Vagina (tissue), 2 donors: ENCODE data around the gene GRM8.

Experiments
- POLR2A ChIP-seq, 2 donors: fragments of 450-650 bp; IDR thresholded peaks; one replicate each; pipeline ENCODE4 v1.6.1; 2017; ENCODE audit warnings: antibody characterized with exemption in 2 of 2, mild to moderate bottlenecking in 2 of 2, moderate library complexity in 2 of 2
- TF ChIP-seq, protein P1 (sequence below), 3 experiments: fragments of 450-650 bp in 2 of 3; fragments of 200-600 bp in 1 of 3; sonication (generic) in 1 of 3; IDR thresholded peaks; one replicate each; pipeline ENCODE4 v1.5.1; 2017 to 2019; ENCODE audit warnings: antibody characterized with exemption in 3 of 3, mild to moderate bottlenecking in 2 of 3, moderate library complexity in 2 of 3

DNA sequence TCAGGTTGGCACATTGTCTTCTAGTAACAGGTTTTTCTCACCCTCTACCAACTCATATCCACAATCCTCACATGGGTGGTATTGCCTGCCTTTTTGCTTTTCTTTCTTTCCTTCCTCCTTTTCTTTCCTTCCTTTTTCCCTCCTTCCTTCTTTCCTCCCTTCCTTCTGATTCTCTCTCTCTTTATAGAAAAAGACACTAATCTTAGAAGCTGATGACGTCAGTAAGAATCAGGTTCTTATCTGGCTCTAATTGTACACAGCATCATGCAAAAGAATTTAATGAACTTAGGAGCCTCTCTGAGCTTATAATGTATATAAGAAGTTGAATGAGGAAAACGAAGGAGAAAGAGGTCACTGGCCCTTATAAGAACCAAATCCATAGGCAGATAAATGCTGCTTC lies 328.3 kb downstream of the GRM8 start:
- TF ChIP-seq, protein P1, sequence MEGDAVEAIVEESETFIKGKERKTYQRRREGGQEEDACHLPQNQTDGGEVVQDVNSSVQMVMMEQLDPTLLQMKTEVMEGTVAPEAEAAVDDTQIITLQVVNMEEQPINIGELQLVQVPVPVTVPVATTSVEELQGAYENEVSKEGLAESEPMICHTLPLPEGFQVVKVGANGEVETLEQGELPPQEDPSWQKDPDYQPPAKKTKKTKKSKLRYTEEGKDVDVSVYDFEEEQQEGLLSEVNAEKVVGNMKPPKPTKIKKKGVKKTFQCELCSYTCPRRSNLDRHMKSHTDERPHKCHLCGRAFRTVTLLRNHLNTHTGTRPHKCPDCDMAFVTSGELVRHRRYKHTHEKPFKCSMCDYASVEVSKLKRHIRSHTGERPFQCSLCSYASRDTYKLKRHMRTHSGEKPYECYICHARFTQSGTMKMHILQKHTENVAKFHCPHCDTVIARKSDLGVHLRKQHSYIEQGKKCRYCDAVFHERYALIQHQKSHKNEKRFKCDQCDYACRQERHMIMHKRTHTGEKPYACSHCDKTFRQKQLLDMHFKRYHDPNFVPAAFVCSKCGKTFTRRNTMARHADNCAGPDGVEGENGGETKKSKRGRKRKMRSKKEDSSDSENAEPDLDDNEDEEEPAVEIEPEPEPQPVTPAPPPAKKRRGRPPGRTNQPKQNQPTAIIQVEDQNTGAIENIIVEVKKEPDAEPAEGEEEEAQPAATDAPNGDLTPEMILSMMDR (IDR thresholded peaks at IDR 0.05), result no peak
- TF ChIP-seq POLR2A (IDR thresholded peaks at IDR 0.05), result no peak
